ENCODE measurements around the gene PARD6G.

Gene PARD6G

DNA sequence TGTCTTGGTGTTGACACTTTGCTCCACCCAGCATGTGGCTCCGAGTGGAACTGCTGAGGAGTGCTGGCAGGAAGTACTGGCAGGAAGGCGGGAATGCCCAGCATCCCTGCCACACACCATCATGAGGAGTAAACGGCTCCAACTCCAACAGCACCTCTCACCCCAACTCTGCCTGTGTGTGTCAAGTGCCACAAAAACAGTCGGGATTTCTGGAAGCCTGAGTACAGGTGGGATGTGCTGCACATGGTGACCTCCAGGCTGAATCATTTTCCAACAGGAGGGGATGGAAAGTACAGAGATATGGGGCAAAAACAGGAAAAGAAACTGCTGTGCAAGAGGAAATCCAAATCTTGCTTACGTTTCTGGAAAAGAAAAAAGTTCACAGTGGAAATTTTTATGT is 53.6 kb downstream of the PARD6G start:
- Histone ChIP-seq H3K27ac (ENCODE audit: low read length) (no peak overlapping the region), H3K27me3 (ENCODE audit: insufficient read depth, low read length) (no peaks in the 10 kb centered on the region), H3K36me3 (ENCODE audit: insufficient read depth, low read depth, low read length) (no peaks in the 10 kb centered on the region), H3K9ac (ENCODE audit: low read depth, low read length) (no peak overlapping the region), H3K9me3 (ENCODE audit: insufficient read depth, low read depth, low read length) (no peaks in the 10 kb centered on the region), H3K4me1 (ENCODE audit: insufficient read depth, low read length) (peaks cover 18% of the 10 kb centered on the region), H3K4me3 (ENCODE audit: low read length) (no peak overlapping the region)

DNA sequence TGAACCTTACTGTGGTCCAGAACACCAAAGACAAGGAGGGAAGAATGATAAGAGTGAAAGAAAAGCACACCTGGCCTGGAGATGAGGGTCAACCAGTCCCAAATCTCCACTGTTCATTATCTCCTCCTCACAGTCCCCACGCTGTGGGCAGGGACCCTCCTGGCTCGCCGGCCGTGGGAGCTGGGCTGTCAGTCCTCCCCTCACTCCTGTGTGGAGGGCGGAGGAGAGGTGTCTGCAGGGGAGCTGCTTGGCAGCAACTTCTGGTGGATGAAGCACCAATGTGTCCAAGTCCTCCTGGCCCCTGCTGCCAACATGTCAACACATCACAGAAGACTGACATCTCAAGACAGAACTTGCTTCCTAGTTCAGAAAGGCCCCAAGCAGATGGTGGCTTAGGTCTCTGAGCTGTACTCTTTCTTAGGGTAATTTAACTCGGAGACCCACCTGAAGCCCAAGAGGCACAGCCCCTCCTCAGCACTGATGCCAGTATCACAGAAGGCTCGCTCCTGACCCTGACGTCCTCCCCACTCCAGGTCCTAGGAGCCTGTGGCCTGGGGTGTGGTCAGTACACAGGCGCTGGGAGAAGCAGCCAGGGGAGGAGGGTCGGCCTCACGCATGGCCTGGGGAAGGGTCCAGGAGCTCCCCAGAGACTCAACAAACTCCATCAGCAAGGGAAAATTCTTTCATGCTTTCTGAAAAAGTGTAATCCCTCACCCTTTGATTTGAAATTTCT is 54.5 kb downstream of the PARD6G start:
- Histone ChIP-seq H3K4me1 (ENCODE audit: insufficient read depth, low read length) (peaks cover 15% of the 10 kb centered on the region), H3K27ac (ENCODE audit: low read length) (no peak overlapping the region), H3K36me3 (ENCODE audit: insufficient read depth, low read depth, low read length) (no peaks in the 10 kb centered on the region), H3K9me3 (ENCODE audit: insufficient read depth, low read depth, low read length) (no peaks in the 10 kb centered on the region), H3K9ac (ENCODE audit: low read depth, low read length) (no peak overlapping the region), H3K4me3 (ENCODE audit: low read length) (no peak overlapping the region), H3K27me3 (ENCODE audit: insufficient read depth, low read length) (no peaks in the 10 kb centered on the region)

DNA sequence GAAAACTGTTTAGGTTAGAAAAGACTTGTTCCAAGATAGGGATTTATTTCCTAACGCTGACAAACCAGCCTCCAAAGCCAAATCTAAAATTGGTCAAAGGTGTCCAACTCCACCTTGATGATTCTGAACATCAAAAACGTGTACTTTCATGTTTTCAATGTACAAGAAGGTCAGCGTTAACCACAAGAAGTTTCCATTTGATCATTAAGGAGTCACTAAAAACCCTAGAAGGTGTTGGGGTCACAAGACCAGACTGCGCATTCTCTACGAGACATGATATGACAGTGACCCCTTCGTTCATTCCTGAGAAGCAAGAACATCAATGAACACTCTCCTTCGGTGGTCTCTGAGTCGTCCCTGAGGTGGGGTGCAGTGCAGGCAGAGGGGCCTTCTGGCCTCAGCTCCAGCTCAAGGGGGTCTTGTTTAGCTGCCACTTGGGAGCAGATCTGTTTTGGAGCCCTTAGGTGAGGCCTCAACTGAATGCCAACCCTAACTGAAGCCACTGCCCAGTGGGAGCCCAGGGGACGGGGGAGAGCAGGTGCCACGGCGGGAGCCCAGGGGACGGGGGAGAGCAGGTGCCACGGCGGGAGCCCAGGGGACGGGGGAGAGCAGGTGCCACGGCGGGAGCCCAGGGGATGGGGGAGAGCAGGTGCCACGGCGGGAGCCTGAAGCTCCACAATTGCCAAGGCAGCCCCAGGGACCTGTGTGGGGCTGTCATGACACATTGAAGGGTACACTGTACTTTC is 55.2 kb downstream of the PARD6G start:
- no peaks in the 10 kb centered on the region for H3K27me3 ChIP-seq (ENCODE audit: insufficient read depth, low read length)

DNA sequence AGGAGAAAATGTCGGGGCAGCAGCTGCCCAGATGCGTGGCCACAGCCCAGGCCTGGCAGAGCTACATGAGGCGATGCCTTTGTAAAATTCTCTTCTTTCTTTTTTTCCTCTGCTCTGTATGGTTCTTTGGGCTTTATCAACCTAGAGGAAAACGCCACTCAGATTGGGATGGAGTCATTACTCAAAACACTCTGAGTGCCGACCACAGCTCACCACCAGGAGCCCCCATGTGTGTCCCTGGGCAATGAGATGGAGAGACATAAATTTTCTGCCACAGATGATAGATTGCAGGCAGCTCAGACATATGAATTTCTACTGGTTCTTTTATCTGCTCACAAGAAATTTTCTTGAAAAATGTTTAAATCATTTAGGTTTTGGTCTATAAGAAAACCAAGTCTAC is 56.0 kb downstream of the PARD6G start:
- H3K4me1 ChIP-seq (ENCODE audit: insufficient read depth, low read length): peaks cover 3% of the 10 kb centered on the region; the same call in 1 of the 2 replicates
- H3K27me3 ChIP-seq (ENCODE audit: insufficient read depth, low read length): no peaks in the 10 kb centered on the region
- no peaks in the 10 kb centered on the region for H3K36me3 ChIP-seq (ENCODE audit: insufficient read depth, low read depth, low read length)
- no peaks in the 10 kb centered on the region for H3K9me3 ChIP-seq (ENCODE audit: insufficient read depth, low read depth, low read length)
- no peak overlapping the region for H3K4me3 ChIP-seq (ENCODE audit: low read length)
- H3K27ac ChIP-seq (ENCODE audit: low read length): no peak overlapping the region
- no peak overlapping the region for H3K9ac ChIP-seq (ENCODE audit: low read depth, low read length)

More for the DNA sequence above, 55.2 kb downstream of the PARD6G start:
- Histone ChIP-seq H3K4me1 (ENCODE audit: insufficient read depth, low read length) (peaks cover 8% of the 10 kb centered on the region), H3K36me3 (ENCODE audit: insufficient read depth, low read depth, low read length) (no peaks in the 10 kb centered on the region), H3K9ac (ENCODE audit: low read depth, low read length) (no peak overlapping the region), H3K4me3 (ENCODE audit: low read length) (no peak overlapping the region), H3K9me3 (ENCODE audit: insufficient read depth, low read depth, low read length) (no peaks in the 10 kb centered on the region), H3K27ac (ENCODE audit: low read length) (no peak overlapping the region)

DNA sequence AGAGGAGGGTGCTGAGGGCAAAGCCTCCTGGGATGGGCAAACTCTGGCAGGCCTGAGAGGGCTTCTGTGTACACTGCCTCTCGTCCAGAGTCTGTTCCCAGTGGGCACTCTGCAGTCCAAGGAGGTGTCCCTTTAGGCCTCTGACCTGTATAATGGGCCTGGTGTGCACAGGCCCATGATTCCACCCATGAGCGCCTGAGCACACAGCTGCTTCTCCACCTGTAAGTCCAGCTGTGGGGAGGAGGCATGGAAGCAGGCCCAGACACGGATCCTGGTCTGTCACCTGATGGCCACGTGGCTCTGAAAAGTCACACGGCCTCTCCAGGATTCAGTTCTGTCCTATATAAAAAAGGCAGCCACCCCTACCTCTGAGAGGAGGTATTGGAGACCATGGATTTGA is 57.0 kb downstream of the PARD6G start:
- no peaks in the 10 kb centered on the region for H3K27me3 ChIP-seq (ENCODE audit: insufficient read depth, low read length)
- H3K9ac ChIP-seq (ENCODE audit: low read depth, low read length): no peak overlapping the region
- H3K4me1 ChIP-seq (ENCODE audit: insufficient read depth, low read length): no peaks in the 10 kb centered on the region
- H3K9me3 ChIP-seq (ENCODE audit: insufficient read depth, low read depth, low read length): no peaks in the 10 kb centered on the region
- H3K27ac ChIP-seq (ENCODE audit: low read length): no peak overlapping the region
- no peaks in the 10 kb centered on the region for H3K36me3 ChIP-seq (ENCODE audit: insufficient read depth, low read depth, low read length)
- H3K4me3 ChIP-seq (ENCODE audit: low read length): no peak overlapping the region

DNA sequence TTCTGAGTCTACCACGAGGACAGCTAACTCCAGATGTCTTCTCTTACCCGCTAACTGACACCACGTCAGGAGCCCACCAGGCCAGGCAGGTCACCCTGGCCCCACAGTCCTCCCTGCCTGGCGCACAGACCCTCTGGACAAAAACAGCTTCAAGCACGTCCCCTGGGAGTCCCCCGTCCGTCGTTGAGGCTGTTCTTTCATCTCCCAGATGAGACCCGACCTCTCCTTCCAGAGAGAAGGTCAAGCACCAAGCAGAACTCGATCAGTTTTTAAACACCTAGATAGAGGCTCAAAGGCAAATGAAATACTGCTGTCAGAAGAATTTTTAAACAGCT is 57.8 kb downstream of the PARD6G start:
- Histone ChIP-seq H3K4me3 (ENCODE audit: low read length) (no peak overlapping the region), H3K36me3 (ENCODE audit: insufficient read depth, low read depth, low read length) (no peaks in the 10 kb centered on the region), H3K9ac (ENCODE audit: low read depth, low read length) (no peak overlapping the region), H3K27ac (ENCODE audit: low read length) (no peak overlapping the region), H3K4me1 (ENCODE audit: insufficient read depth, low read length) (no peaks in the 10 kb centered on the region), H3K9me3 (ENCODE audit: insufficient read depth, low read depth, low read length) (no peaks in the 10 kb centered on the region), H3K27me3 (ENCODE audit: insufficient read depth, low read length) (no peaks in the 10 kb centered on the region)

DNA sequence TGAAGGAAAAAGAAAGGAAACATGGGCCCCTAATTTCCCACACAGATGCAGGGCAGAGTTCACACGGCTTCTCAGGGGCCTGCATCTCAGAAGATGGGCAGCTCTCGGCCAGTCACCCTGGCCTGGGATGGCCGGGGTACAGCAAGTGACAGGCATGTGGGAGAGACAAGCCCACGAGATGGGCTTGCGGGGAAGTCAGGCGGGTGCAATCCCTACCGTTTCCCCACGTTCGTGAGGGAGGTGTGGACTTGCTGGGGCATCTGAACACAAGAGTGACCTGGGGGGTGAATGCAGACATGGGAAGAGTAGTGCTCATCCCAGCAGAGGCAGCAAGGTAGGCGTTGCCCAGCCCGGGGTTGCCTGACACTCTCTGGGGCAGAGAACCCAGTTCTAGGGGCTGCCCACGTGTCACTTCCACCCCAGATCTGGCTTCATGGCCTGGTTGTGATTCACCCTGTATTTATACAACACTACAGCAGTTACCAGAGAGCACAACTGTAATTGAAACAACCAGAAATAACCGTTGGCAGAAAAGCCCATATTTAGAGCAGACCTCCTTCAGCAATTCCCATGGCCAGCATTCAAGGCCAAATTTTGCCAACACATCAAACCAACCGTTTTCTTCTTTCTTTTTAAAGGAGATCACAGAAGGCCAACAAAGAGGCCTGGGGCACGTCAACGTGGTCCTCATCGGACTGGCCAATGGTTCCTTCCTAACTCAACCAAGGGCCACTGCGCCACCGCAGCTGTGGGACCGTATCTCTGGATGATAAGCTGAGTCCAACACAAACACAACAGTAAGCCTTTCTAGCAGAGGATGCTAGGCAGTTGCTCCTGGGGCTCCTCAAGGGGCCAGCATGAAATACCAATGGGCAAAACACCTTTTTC is 58.4 kb downstream of the PARD6G start:
- H3K27ac ChIP-seq (ENCODE audit: low read length): no peak overlapping the region
- H3K4me3 ChIP-seq (ENCODE audit: low read length): no peak overlapping the region
- no peak overlapping the region for H3K9ac ChIP-seq (ENCODE audit: low read depth, low read length)
- no peaks in the 10 kb centered on the region for H3K36me3 ChIP-seq (ENCODE audit: insufficient read depth, low read depth, low read length)
- no peaks in the 10 kb centered on the region for H3K9me3 ChIP-seq (ENCODE audit: insufficient read depth, low read depth, low read length)
- no peaks in the 10 kb centered on the region for H3K27me3 ChIP-seq (ENCODE audit: insufficient read depth, low read length)
- no peaks in the 10 kb centered on the region for H3K4me1 ChIP-seq (ENCODE audit: insufficient read depth, low read length)

DNA sequence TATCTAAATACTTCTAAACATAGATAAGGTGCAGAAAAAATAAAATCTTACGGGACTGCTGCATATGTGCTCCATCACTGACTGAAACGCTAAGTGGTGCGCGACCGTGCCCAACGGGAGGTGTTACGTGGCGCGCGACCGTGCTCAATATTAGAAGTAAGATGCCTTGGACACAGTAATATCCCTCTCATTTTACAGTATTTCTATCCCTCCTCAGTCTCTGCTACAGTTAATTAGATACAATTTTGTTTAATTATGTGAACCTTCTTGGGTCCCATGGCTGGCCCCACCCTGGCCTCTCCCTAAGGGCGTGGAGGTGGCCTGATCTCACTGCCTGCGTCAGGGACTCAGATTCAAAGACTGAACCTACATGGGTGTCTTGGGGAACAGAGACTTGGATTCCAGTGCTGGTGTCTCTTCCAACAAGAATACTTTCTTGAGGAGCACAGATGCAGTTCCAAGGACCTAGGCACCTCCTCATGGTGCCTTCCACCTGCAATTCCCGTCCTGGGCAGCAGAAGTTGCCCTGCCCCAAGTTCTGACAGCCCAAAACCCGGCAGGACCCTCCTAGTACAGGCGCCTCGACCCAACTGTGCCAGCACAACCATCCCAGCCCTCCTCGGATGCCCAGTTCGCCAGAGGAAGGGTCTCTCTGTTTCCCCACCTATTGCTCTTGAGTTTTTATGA is 59.2 kb downstream of the PARD6G start:
- Histone ChIP-seq H3K9me3 (ENCODE audit: insufficient read depth, low read depth, low read length) (no peaks in the 10 kb centered on the region), H3K36me3 (ENCODE audit: insufficient read depth, low read depth, low read length) (no peaks in the 10 kb centered on the region), H3K4me1 (ENCODE audit: insufficient read depth, low read length) (no peaks in the 10 kb centered on the region), H3K4me3 (ENCODE audit: low read length) (no peak overlapping the region), H3K27me3 (ENCODE audit: insufficient read depth, low read length) (no peaks in the 10 kb centered on the region), H3K9ac (ENCODE audit: low read depth, low read length) (no peak overlapping the region), H3K27ac (ENCODE audit: low read length) (no peak overlapping the region)

DNA sequence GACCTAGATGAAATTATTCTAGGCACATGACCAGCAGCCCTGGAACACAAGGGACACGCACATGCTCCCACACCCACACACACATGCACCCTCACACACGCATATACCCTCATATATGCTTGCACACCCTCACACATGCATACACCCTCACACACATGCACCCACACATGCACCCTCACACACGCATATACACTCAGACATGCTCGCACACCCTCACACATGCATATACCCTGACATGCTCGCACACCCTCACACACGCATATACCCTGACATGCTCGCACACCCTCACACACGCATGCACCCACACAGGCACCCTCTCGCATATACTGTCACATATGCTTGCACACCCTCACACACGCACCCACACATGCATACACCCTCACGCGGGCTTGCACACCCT is 61.8 kb downstream of the PARD6G start:
- Histone ChIP-seq H3K36me3 (ENCODE audit: insufficient read depth, low read depth, low read length) (no peaks in the 10 kb centered on the region), H3K27ac (ENCODE audit: low read length) (no peak overlapping the region), H3K4me3 (ENCODE audit: low read length) (no peak overlapping the region), H3K4me1 (ENCODE audit: insufficient read depth, low read length) (no peaks in the 10 kb centered on the region), H3K9me3 (ENCODE audit: insufficient read depth, low read depth, low read length) (no peaks in the 10 kb centered on the region), H3K27me3 (ENCODE audit: insufficient read depth, low read length) (no peaks in the 10 kb centered on the region), H3K9ac (ENCODE audit: low read depth, low read length) (no peak overlapping the region)

DNA sequence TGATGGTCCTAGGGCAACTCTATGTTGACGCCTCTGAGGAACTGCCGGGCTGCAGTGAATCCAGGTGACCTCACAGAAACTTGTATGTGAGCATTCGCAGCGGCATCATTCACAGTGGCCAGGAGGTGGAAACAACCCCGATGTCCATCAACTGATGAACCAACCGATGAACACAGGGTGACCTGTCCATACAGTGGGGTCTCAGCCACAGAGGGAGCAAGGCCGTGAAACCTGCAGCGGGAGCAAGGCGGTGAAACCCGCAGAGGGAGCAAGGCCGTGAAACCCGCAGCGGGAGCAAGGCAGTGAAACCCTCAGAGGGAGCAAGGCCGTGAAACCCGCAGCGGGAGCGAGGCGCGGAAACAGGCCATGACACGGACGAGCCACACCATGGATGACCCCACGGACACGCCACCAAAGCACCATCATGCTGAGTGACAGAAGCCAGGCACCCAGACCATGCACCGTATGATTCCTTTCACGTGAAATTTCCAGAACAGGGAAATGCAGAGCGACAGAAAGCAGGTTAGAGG is 63.0 kb downstream of the PARD6G start:
- Histone ChIP-seq H3K27me3 (ENCODE audit: insufficient read depth, low read length) (no peaks in the 10 kb centered on the region), H3K36me3 (ENCODE audit: insufficient read depth, low read depth, low read length) (no peaks in the 10 kb centered on the region), H3K4me1 (ENCODE audit: insufficient read depth, low read length) (no peaks in the 10 kb centered on the region), H3K9me3 (ENCODE audit: insufficient read depth, low read depth, low read length) (no peaks in the 10 kb centered on the region), H3K27ac (ENCODE audit: low read length) (no peak overlapping the region), H3K4me3 (ENCODE audit: low read length) (no peak overlapping the region), H3K9ac (ENCODE audit: low read depth, low read length) (no peak overlapping the region)

All from iPS-20b (cell line).